GM19452 (cell line): ENCODE measurements around the gene KPNB1.

Experiments used
- ATAC-seq: cut with Tn5 transposase; IDR thresholded peaks from one replicate; pipeline ENCODE4 v1.9.1; 2021; ENCODE audit not compliant: unreplicated experiment

The KPNB1 gene

GRCh38 chr17:47636273-47637030 is 13.3 kb upstream of the KPNB1 start:
- no peak for ATAC-seq

- ATAC-seq = no peak
These were observed 10.8 kb upstream of the KPNB1 start for GRCh38 chr17:47638903-47639302.

- ATAC-seq = no peak
These were observed 9.6 kb upstream of the KPNB1 start for GRCh38 chr17:47640076-47640475.

- ATAC-seq = no peak
These were observed 8.5 kb upstream of the KPNB1 start for GRCh38 chr17:47641202-47641601.

GRCh38 chr17:47643116-47643515 is 6.6 kb upstream of the KPNB1 start:
- no peak for ATAC-seq

DNA sequence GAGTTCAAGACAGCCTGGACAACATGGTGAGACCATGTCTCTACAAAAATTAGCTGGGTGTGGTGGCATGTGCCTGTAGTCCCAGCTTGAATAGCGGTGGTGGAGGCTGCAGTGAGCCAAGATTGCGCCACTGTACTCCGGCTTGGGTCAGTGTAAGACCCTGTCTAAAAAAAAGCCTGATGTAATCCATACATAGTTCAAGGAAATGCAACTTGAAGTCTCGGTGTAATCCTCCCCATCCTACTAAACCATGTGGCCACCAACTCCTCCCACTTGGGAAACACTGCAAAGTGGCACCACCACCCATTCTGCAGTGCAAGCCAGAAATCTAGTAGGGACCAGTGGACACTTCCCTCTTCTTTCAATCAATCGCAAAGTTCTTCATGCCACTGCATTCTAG is 5.4 kb upstream of the KPNB1 start:
- no peak for ATAC-seq

- no peak for ATAC-seq
These were observed 329 bp downstream of the KPNB1 start for GRCh38 chr17:47649972-47650524.

DNA sequence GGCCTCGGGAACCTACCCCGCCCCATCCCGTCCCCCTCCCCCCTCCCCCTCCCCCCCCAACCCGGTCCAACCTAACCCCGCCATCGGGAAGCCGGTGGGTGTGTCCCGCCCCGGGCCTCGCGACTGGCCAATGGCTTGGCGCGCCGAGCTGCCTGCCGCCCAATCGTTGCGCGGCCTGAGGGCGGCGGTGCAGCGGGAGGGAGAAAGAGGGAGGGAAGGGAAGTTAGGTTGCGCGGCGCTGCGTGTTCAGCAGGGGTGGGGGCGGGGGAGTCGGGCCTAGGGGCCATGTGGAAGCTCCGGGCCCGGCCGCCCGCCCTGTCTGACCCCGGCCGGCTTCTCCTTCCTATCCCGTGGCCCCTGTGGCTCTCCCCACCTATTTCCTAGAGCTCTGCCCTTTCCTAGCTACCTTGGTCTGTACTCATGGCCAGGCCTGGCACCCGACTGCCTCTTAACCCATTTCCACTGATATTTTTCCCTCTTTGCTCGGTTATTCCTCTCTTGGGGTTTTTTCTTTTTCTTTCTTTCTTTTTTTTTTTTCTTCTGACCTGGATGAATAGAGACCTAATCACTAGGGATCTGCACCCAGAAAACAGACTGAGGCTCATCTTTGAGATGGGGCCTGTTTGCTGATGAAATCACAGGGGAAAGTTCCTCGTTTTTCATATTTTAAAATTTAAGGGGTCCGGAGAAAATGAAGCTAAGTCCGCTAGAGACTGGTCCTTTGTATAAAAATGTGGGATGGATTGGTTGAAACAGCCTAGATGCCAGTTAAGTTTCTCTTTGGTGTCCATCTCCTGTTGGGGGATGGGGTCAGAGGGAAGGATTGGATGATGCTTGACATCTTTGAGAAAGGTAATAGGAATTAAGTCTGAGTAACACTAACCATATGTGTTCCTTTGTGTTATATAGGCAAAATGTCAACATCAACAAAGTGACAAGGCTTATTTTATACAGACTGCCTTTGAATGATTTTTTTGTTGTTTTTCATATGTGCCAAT is 1.1 kb downstream of the KPNB1 start:
- ATAC-seq = peak; percentile 56

DNA sequence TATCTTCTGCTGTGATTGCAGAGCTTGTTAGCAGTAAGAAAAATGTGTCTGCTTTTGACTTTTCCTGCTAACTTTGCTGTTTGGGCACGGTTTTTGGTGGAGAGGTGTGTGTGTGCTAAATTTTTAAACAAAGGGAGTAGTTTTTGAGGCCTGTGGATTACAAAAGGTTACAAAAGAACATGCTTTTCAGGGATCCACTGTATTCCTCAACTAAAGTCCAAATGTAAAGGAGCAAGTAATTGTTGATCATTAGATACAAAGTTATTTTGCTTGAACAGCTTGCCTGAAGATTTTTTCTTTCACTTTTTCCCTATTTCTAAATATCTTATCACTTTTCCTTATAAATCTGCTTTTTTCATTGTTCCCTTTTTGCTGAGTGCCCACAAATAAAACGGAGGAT is 2.0 kb downstream of the KPNB1 start:
- no peak for ATAC-seq

- ATAC-seq = no peak
These were observed 2.9 kb downstream of the KPNB1 start for GRCh38 chr17:47652570-47652969.

DNA sequence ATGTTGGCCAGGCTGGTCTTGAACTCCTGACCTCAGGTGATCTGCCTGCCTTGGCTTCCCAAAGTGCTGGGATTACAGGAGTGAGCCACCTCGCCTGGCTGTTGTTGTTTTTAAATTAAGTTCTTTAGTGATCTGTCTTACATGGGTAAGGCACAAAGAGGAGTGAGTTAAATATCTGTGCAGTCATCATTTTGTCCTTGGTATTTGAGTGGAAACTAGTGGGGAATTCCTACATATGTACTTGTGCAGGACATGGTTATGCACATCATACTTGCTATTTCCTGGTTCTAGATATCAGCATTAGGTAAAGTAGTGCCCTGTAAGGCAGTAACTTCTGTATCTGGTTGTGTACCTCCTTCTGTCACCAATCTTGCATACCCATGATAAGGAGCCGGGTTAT is 3.7 kb downstream of the KPNB1 start:
- ATAC-seq = no peak

DNA sequence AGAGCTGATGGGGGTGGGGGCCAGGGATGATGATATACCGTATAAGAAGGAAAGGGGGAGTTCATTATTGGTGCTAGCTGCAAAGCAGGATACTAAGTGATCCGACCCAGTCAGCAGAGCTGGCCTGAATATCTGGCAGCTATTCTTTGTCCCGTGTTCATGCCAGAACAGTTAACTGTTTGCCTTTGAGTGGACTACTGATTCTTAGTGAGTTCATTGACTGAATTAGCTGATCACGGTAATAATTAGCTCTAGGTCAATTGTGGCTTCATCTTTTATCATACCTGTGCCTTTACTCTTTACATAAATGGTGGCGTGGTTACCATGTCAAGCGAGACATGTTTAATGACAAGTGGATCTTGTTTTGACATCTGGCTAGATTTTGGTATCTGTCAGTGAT is 5.3 kb downstream of the KPNB1 start:
- ATAC-seq = no peak

DNA sequence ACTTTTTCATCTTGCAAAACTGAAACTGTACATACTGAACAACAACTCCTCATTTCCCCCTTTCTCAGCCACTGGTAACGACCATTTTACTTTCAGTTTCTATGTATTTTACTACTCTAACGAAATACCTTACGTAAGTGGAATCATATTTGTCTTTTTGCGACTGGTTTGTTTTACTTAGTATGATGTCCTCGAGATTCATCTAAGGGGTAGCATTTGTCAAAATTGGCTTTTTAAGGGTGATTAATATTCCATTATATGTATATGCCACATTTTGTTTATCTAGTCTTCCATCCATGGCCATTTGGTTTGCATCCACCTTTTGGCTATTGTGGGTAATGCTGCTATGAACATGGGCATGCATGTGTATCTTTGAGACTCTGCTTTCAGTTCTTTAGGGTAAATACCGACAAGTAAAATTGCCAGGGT is 10.4 kb downstream of the KPNB1 start:
- ATAC-seq = peak; percentile 62

DNA sequence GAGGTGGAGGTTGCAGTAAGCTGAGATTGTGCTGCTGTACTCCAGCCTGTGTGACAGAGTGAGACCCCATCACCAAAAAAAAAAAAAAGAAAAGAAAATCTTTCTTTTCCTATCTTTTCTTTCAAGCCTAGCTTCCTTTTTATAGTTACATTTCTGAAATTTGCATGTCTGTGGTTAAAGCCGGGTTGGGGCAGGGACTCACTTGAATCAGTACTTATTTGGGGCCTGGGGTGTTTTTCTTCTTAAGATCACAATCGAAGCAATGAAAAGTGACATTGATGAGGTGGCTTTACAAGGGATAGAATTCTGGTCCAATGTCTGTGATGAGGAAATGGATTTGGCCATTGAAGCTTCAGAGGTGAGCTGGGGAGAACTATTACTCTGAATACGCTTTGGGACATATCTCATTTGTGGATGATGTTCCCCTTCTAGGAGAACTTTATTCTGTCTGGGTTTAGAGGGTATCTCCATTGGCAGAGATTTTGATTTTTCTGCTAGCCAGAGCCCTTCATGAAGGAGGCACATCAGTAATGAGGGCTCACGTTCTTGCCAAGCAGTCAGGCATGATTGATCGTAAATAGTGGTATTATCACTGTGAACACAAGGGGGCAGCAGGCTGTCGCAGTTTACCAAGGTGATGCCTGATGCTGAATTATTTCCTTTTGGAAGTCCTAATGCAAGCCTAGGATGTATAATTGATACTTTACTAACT is 14.3 kb downstream of the KPNB1 start:
- ATAC-seq = no peak

GRCh38 chr17:47664624-47664941 is 14.9 kb downstream of the KPNB1 start:
- no peak for ATAC-seq

GRCh38 chr17:47665655-47666054 is 15.9 kb downstream of the KPNB1 start:
- no peak for ATAC-seq

DNA sequence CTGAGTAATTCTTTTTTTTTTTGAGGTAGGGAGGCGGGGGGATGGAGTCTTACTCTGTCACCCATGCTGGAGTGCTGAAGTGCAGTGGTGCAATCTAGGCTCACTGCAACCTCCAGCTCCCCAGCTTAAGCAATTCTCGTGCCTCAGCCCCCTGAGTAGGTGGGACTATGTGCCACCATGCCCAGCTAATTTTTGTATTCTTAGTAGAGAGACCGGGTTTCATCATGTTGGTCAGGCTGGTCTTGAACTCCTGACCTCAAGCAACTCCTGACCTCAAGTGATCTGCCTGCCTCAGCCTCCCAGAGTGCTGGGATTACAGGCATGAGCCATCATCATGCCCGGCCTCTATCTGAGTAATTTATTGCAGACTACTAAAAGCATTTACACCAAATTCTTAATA is 19.4 kb downstream of the KPNB1 start:
- no peak for ATAC-seq

DNA sequence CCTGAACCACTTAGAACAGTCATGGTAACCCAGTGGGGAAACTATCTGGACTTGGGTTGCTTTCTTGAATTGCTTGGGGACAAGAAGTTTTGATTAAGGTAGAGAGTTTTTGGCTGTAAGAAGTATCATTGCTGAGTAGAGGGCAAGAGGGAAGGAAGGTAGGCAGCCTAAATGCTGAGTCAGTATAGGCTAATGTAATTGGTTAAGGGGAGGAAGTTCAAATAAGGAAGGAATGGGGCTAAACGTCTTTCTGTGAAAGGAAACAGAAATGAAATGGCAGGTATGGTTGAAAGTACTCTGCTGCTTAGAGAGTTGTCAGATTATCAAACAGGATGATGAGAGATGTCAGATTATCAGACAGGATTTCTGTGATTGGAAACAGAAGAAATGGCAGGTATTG is 20.3 kb downstream of the KPNB1 start:
- ATAC-seq = no peak

- no peak for ATAC-seq
These were observed 24.8 kb downstream of the KPNB1 start for GRCh38 chr17:47674499-47674898.

DNA sequence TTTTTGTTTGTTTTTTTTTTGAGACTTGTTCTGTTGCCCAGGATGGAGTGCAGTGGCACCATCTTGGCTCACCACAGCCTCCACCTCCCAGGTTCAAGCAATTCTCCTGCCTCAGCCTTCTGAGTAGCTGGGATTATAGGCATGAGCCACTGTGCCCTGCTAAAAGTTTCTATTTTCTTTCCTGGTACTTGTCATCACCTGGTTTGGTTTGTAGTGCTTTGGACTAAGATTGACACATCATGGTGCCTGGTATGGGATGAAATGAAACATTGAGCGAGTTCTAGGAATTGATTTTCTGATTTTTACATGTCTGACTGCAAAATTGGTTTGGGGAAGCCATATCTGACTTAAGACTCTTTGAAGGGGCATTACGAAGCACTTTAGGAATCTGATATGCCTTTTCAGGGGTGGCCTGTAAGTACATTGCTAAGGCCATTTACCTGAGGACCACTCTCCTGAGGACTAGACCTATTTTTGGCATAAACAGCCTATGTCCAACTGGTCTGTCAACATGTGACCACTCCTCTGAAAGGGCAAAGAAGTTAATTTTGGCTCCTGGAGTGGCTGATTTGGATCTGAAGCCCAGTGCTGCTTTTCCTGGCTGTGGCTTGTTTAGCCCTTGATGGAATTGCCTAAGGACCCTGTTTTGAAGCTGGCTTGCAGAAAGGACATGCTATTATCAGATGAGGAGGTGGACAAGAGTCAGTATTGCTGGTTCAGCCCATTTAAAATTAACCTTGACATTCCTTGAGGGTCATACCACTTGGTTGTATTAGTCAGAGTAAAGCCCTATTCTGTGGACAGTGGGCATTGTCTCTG is 25.9 kb downstream of the KPNB1 start:
- no peak for ATAC-seq

DNA sequence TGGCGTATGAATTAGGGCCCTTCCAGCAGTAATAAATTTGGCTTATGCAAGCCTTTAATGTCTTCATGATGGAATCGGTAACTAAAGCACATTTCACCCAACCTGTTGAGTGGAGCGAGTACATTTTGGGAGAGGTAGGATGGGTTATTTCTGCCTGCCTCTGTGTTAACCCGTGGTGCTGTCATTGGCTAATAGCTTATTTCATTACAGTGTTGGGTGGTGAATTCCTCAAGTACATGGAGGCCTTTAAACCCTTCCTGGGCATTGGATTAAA is 26.4 kb downstream of the KPNB1 start:
- no peak for ATAC-seq
